Measurements from ENCODE around the gene ABHD14A. TPM values are rescaled to one million over a fixed set of nuclear protein-coding genes. Genes with fewer than 3 reads are reported as not detected.

ABHD14A gene
- total RNA-seq, 4 donors from 2014 or later, result 10.0 to 22.3 (median 15.8) TPM

- no peaks in the 10 kb centered on the region for H3K27me3 ChIP-seq
- H3K4me1 ChIP-seq, result peaks cover 11 to 22% (median 20%) of the 10 kb centered on the region in 4 donors
- H3K36me3 ChIP-seq, result peaks cover 6 to 41% (median 38%) of the 10 kb centered on the region in 4 donors
- H3K27ac ChIP-seq (replicated peaks in 1 of 4), result peak overlapping the region; percentile 75 to 87 (median 82)
- no peak for DNase-seq (ENCODE audit: extremely low spot score)
- 4% methylated on average over 16 of the region's 97 CpGs for WGBS
- intact Hi-C loops (cut with DNase I), result no loop called here
- peak overlapping the region; percentile 58 to 61 (median 58) for H3K4me3 ChIP-seq
- TF ChIP-seq POLR2AphosphoS5 (IDR thresholded peaks at IDR 0.05) (peak in 1 of 2 donors; percentile 13), CTCF (IDR thresholded peaks at IDR 0.05) (peak; percentile 10 to 62 (median 21)), POLR2A (IDR thresholded peaks at IDR 0.05; ENCODE audit: low read depth) (no peak)
- no peaks in the 10 kb centered on the region for H3K9me3 ChIP-seq
Observed at GRCh38 chr3:51955893-51956770, 18.7 kb upstream of the ABHD14A start.

- TF ChIP-seq POLR2A (IDR thresholded peaks at IDR 0.05; ENCODE audit: low read depth), result no peak
- TF ChIP-seq CTCF (IDR thresholded peaks at IDR 0.05), result no peak
- TF ChIP-seq POLR2AphosphoS5 (IDR thresholded peaks at IDR 0.05), result no peak
- TF ChIP-seq EP300 (IDR thresholded peaks at IDR 0.05), result no peak
- Histone ChIP-seq H3K27me3 (no peaks in the 10 kb centered on the region), H3K27ac (replicated peaks in 1 of 4) (no peak overlapping the region), H3K4me3 (no peak overlapping the region), H3K36me3 (peaks cover 6 to 42% (median 41%) of the 10 kb centered on the region in 4 donors), H3K9me3 (no peaks in the 10 kb centered on the region), H3K4me1 (peaks cover 21 to 29% (median 23%) of the 10 kb centered on the region in 4 donors)
- 87% methylated on average over 13 of the region's 15 CpGs for WGBS
- DNase-seq (ENCODE audit: extremely low spot score), result no peak
- intact Hi-C loops (cut with DNase I), result no loop called here
Observed at GRCh38 chr3:51957520-51958205, 17.2 kb upstream of the ABHD14A start.

- DNase-seq (ENCODE audit: extremely low spot score), result no peak
Observed at GRCh38 chr3:51958603-51959521, 16.0 kb upstream of the ABHD14A start.

More at GRCh38 chr3:51958603-51959521, 16.0 kb upstream of the ABHD14A start:
- Histone ChIP-seq H3K36me3 (peaks cover 6 to 42% (median 41%) of the 10 kb centered on the region in 4 donors), H3K4me3 (no peak overlapping the region), H3K27me3 (no peaks in the 10 kb centered on the region), H3K27ac (replicated peaks in 1 of 4) (no peak overlapping the region), H3K9me3 (no peaks in the 10 kb centered on the region), H3K4me1 (peaks cover 24 to 41% (median 34%) of the 10 kb centered on the region in 4 donors)
- 89% methylated on average over 5 of the region's 20 CpGs for WGBS
- TF ChIP-seq CTCF (IDR thresholded peaks at IDR 0.05) (no peak), POLR2A (IDR thresholded peaks at IDR 0.05; ENCODE audit: low read depth) (no peak), POLR2AphosphoS5 (IDR thresholded peaks at IDR 0.05) (no peak), EP300 (IDR thresholded peaks at IDR 0.05) (no peak)
- intact Hi-C loops (cut with DNase I), result no loop called here

All from esophagus muscularis mucosa (tissue), 4 donors.